HepG2 (cell line): ENCODE data around the gene GADL1. TPM values are rescaled to one million over a fixed set of nuclear protein-coding genes. Genes with fewer than 3 reads are reported as not detected.

Experiments
- ATAC-seq: fragments of 200-7000 bp; cut with Tn5 transposase; 3 replicates; pipeline ENCODE4 v1.9.1; 2020; ENCODE audit warnings: mild to moderate bottlenecking, moderate library complexity
- BruUV-seq: library from RNA; stranded (reverse); fragments of 400-500 nt; replicated peaks from 2 replicates; lab custom pipeline; 2021; lab: Mats Ljungman, UMichigan
- CTCF ChIA-PET: fragments of 300-600 bp; formaldehyde crosslinking; extraction: SDS; loops from one replicate; lab custom pipeline; 2021; ENCODE audit warnings: low total read pairs, inconsistent platforms, low intra/inter-chr PET ratio; lab: Yijun Ruan, JAX
- POLR2A ChIA-PET: fragments of 350-600 bp; sonication (Branson Sonifier 250); formaldehyde crosslinking; loops from one replicate; lab custom pipeline; 2020; ENCODE audit warnings: antibody characterized with exemption, inconsistent platforms; lab: Yijun Ruan, JAX
- DNase-seq: peaks from one replicate; pipeline ENCODE4 v3.0.0-alpha.2; 2015; ENCODE audit warnings: low spot score
- FAIRE-seq: peaks from 3 replicates; lab custom pipeline; 2011; peaks lifted over from hg19 to GRCh38; lab: Jason Lieb, UNC
- H2AFZ ChIP-seq: one replicate; pipeline ENCODE4 v1.6.1; 2011; ENCODE audit warnings: low read length, inconsistent platforms
- H3K27ac ChIP-seq: fragments of 300-600 bp; 3 replicates; pipeline ENCODE4 v1.8.0; 2011; ENCODE audit warnings: mixed run types, mild to moderate bottlenecking, mixed read lengths, low read length, inconsistent platforms; ENCODE audit not compliant: insufficient read depth; ENCODE audit errors: extremely low read length
- H3K27me3 ChIP-seq, 2 experiments: fragments of 200-600 bp in 1 of 2; 2 replicates in 1 of 2; 3 replicates in 1 of 2; pipeline versions ENCODE4 v1.6.0 to v1.8.0; 2011; ENCODE audit warnings: low read length in 2 of 2, mild to moderate bottlenecking in 2 of 2, moderate library complexity in 2 of 2, inconsistent platforms in 1 of 2; ENCODE audit not compliant: insufficient read depth in 2 of 2, control insufficient read depth in 1 of 2
- H3K36me3 ChIP-seq, 2 experiments: fragments of 200-600 bp in 1 of 2; replicated peaks in 1 of 2; 2 replicates in 1 of 2; 3 replicates in 1 of 2; pipeline versions ENCODE4 v1.5.1 to v1.8.0; 2011; ENCODE audit warnings: low read length in 2 of 2, inconsistent platforms in 1 of 2; ENCODE audit not compliant: insufficient read depth in 2 of 2, control insufficient read depth in 1 of 2
- H3K4me1 ChIP-seq: 2 replicates; pipeline ENCODE4 v1.5.1; 2012; ENCODE audit warnings: low read length, inconsistent platforms; ENCODE audit not compliant: insufficient read depth
- H3K4me2 ChIP-seq: 2 replicates; pipeline ENCODE4 v1.6.0; 2011; ENCODE audit warnings: low read depth, low read length, inconsistent platforms
- H3K4me3 ChIP-seq, 3 experiments: fragments of 200-600 bp in 1 of 3; sonication (generic), shearing (Covaris generic) in 1 of 3; replicated peaks in 1 of 3; 2 replicates each; pipeline ENCODE4 v1.5.1; 2011 to 2016; ENCODE audit warnings: low read length in 3 of 3, inconsistent platforms in 2 of 3, low read depth in 2 of 3, mild to moderate bottlenecking in 2 of 3, control low read depth in 1 of 3, mixed read lengths in 1 of 3; ENCODE audit not compliant: insufficient read depth in 1 of 3
- H3K79me2 ChIP-seq: one replicate; pipeline ENCODE4 v1.6.1; 2011; ENCODE audit warnings: low read length, inconsistent platforms; ENCODE audit not compliant: insufficient read depth
- H3K9ac ChIP-seq: 2 replicates; pipeline ENCODE4 v1.6.0; 2011; ENCODE audit warnings: mild to moderate bottlenecking, low read depth, low read length, inconsistent platforms; ENCODE audit not compliant: insufficient read depth
- H3K9me3 ChIP-seq: 2 replicates; pipeline ENCODE4 v1.5.1; 2012; ENCODE audit warnings: mild to moderate bottlenecking, low read length
- H4K20me1 ChIP-seq: 2 replicates; pipeline ENCODE4 v1.6.0; 2011; ENCODE audit warnings: inconsistent platforms, mild to moderate bottlenecking, low read length, moderate library complexity; ENCODE audit not compliant: insufficient read depth
- GTF2F1 ChIP-seq: fragments of 150-350 bp; IDR thresholded peaks from 2 replicates; pipeline ENCODE4 v1.6.1; 2014; ENCODE audit warnings: low read length
- SKI ChIP-seq: fragments of 450-650 bp; IDR thresholded peaks from one replicate; pipeline ENCODE4 v1.6.1; 2018; ENCODE audit warnings: mild to moderate bottlenecking; ENCODE audit not compliant: partially characterized antibody
- SMARCC2 ChIP-seq: fragments of 450-650 bp; IDR thresholded peaks from 2 replicates; pipeline ENCODE4 v1.6.1; 2017; ENCODE audit warnings: antibody characterized with exemption, mild to moderate bottlenecking
- SP2 ChIP-seq: sonication (generic); formaldehyde crosslinking; IDR thresholded peaks from 2 replicates; pipeline ENCODE4 v1.5.1; 2020; ENCODE audit warnings: mild to moderate bottlenecking, missing genetic modification reagents
- TAF1 ChIP-seq: sonication (generic); formaldehyde crosslinking; IDR thresholded peaks from 2 replicates; pipeline ENCODE4 v1.4.0; 2020; ENCODE audit warnings: missing genetic modification reagents
- ZNF235 ChIP-seq: sonication (generic); formaldehyde crosslinking; IDR thresholded peaks from 2 replicates; pipeline ENCODE4 v1.8.1; 2023; ENCODE audit warnings: mild to moderate bottlenecking, missing genetic modification reagents, borderline replicate concordance
- ZSCAN12 ChIP-seq: sonication (generic); formaldehyde crosslinking; IDR thresholded peaks from 2 replicates; pipeline ENCODE4 v1.9.0; 2021; ENCODE audit warnings: mild to moderate bottlenecking, missing genetic modification reagents
- ZSCAN22 ChIP-seq: sonication (generic); formaldehyde crosslinking; IDR thresholded peaks from 2 replicates; pipeline ENCODE4 v1.4.0; 2020; ENCODE audit warnings: mild to moderate bottlenecking, missing genetic modification reagents
- WGBS: methylation state at CpG from one replicate; pipeline ENCODE4 v1.1.6; 2017; ENCODE audit warnings: low lambda C conversion rate; 5-methylcytosine and 5-hydroxymethylcytosine counted together
- in situ Hi-C: cut with HindIII; loops from 2 replicates; pipeline ENCODE4 v1.10.0; 2017; ENCODE audit warnings: low pct_unique_long_range_greater_than_20kb; ENCODE audit not compliant: extremely low pct_ligation_motif_present
- intact Hi-C: fragments of 100-400 bp; cut with micrococcal nuclease; formaldehyde crosslinking; loops from one replicate; pipeline ENCODE4 v1.10.0; 2022; ENCODE audit not compliant: unreplicated experiment
- polyA plus RNA-seq, 8 experiments: library from polyadenylated mRNA; depleted of rRNA in 3 of 8; stranded (reverse) in 7 of 8; unstranded in 1 of 8; fragments of >200 nt; fragmentation: Illumina TruSeq in 4 of 8; extraction: Trizol in 4 of 8; gene quantifications; 2 replicates each; pipeline versions ENCODE4 v1.2.1 to v1.2.3, GENCODE V29; 2011 to 2016; ENCODE audit warnings: low read depth in 4 of 8, missing spikeins in 1 of 8, mixed read lengths in 1 of 8; ENCODE audit not compliant: insufficient read depth in 1 of 8
- total RNA-seq, 5 experiments: library from RNA; depleted of rRNA; stranded (reverse); fragments of >200 nt; fragmentation: Illumina TruSeq; extraction: Trizol; gene quantifications; 2 replicates each; pipeline ENCODE4 v1.2.3, GENCODE V29; 2016; ENCODE audit warnings: low read depth in 1 of 5
- TF ChIP-seq, protein P1 (sequence below): IDR thresholded peaks from 2 replicates; pipeline ENCODE4 v1.6.1; 2016
- TF ChIP-seq, protein P2 (sequence below): sonication (generic); formaldehyde crosslinking; IDR thresholded peaks from 2 replicates; pipeline ENCODE4 v1.4.0; 2020; ENCODE audit warnings: missing genetic modification reagents
- TF ChIP-seq, protein P3 (sequence below): sonication (generic); formaldehyde crosslinking; IDR thresholded peaks from 2 replicates; pipeline ENCODE4 v1.5.1; 2020; ENCODE audit warnings: missing genetic modification reagents, mild to moderate bottlenecking, borderline replicate concordance
- TF ChIP-seq, protein P4 (sequence below): IDR thresholded peaks from 2 replicates; pipeline ENCODE4 v1.6.1; 2016; ENCODE audit warnings: missing biosample characterization, missing genetic modification reagents, low read depth

The GADL1 gene
- total and polyA plus RNA-seq, 2 of the 13 experiments (the other 11 are each of a cell fraction or from before 2014, with no cell fraction given), result not detected

DNA sequence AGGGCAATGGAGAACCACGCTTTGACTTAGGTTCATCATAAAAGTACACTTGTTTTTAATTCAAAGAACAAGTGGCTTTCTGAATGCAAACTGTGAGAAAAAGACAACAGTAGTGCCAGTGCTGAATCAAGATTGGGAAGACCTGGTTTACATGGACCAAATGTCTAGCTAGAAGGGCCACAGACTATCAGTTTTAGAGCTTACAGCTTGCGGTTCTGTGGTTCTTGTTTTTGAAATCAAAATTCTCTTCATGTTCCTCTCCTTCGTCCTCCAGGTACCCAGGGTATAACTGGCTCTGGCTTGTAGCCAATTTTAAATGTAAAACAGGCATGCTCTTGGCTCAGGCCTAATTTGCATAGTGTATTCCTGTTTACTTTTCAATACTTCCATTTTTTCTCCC is 163.5 kb downstream of the GADL1 start:
- no peak for FAIRE-seq
- DNase-seq, result no peak
- intact Hi-C loops, result no loop called here
- no peaks in the 10 kb centered on the region for H4K20me1 ChIP-seq
- WGBS, result 38% methylated on average over 3 of the region's 3 CpGs
- peaks cover 0 to 8% of the 10 kb centered on the region in 2 experiments; a peak in 2 of 5 replicates for H3K27me3 ChIP-seq
- ChIA-PET POLR2A (no interaction called here), CTCF (no interaction called here)
- H3K4me3 ChIP-seq, result no peak overlapping the region
- no peaks in the 10 kb centered on the region for H3K9me3 ChIP-seq
- no peak overlapping the region for H3K4me2 ChIP-seq
- no peak overlapping the region for H3K9ac ChIP-seq
- no peak overlapping the region for H2AFZ ChIP-seq
- no peak overlapping the region for H3K27ac ChIP-seq
- BruUV-seq, result no TSS peak
- in situ Hi-C loops, result no loop called here
- no peak for ATAC-seq
- H3K36me3 ChIP-seq, result no peaks in the 10 kb centered on the region
- H3K4me1 ChIP-seq, result no peaks in the 10 kb centered on the region
- no peaks in the 10 kb centered on the region for H3K79me2 ChIP-seq
- TF ChIP-seq, protein P1, sequence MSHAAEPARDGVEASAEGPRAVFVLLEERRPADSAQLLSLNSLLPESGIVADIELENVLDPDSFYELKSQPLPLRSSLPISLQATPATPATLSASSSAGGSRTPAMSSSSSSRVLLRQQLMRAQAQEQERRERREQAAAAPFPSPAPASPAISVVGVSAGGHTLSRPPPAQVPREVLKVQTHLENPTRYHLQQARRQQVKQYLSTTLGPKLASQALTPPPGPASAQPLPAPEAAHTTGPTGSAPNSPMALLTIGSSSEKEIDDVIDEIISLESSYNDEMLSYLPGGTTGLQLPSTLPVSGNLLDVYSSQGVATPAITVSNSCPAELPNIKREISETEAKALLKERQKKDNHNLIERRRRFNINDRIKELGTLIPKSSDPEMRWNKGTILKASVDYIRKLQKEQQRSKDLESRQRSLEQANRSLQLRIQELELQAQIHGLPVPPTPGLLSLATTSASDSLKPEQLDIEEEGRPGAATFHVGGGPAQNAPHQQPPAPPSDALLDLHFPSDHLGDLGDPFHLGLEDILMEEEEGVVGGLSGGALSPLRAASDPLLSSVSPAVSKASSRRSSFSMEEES (CRISPR knock-in tag), result no peak
- TF ChIP-seq, protein P2, sequence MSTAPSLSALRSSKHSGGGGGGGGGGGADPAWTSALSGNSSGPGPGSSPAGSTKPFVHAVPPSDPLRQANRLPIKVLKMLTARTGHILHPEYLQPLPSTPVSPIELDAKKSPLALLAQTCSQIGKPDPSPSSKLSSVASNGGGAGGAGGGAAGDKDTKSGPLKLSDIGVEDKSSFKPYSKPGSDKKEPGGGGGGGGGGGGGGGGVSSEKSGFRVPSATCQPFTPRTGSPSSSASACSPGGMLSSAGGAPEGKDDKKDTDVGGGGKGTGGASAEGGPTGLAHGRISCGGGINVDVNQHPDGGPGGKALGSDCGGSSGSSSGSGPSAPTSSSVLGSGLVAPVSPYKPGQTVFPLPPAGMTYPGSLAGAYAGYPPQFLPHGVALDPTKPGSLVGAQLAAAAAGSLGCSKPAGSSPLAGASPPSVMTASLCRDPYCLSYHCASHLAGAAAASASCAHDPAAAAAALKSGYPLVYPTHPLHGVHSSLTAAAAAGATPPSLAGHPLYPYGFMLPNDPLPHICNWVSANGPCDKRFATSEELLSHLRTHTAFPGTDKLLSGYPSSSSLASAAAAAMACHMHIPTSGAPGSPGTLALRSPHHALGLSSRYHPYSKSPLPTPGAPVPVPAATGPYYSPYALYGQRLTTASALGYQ, result no peak
- TF ChIP-seq ZSCAN12 (CRISPR knock-in tag), result no peak
- no peak for TF ChIP-seq SKI
- TF ChIP-seq, protein P3, sequence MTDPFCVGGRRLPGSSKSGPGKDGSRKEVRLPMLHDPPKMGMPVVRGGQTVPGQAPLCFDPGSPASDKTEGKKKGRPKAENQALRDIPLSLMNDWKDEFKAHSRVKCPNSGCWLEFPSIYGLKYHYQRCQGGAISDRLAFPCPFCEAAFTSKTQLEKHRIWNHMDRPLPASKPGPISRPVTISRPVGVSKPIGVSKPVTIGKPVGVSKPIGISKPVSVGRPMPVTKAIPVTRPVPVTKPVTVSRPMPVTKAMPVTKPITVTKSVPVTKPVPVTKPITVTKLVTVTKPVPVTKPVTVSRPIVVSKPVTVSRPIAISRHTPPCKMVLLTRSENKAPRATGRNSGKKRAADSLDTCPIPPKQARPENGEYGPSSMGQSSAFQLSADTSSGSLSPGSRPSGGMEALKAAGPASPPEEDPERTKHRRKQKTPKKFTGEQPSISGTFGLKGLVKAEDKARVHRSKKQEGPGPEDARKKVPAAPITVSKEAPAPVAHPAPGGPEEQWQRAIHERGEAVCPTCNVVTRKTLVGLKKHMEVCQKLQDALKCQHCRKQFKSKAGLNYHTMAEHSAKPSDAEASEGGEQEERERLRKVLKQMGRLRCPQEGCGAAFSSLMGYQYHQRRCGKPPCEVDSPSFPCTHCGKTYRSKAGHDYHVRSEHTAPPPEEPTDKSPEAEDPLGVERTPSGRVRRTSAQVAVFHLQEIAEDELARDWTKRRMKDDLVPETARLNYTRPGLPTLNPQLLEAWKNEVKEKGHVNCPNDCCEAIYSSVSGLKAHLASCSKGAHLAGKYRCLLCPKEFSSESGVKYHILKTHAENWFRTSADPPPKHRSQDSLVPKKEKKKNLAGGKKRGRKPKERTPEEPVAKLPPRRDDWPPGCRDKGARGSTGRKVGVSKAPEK (CRISPR knock-in tag), result no peak
- TF ChIP-seq SP2, result no peak
- TF ChIP-seq ZNF235 (CRISPR knock-in tag), result no peak
- no peak for TF ChIP-seq GTF2F1
- no peak for TF ChIP-seq SMARCC2
- TF ChIP-seq ZSCAN22 (CRISPR knock-in tag), result no peak
- TF ChIP-seq, protein P4, sequence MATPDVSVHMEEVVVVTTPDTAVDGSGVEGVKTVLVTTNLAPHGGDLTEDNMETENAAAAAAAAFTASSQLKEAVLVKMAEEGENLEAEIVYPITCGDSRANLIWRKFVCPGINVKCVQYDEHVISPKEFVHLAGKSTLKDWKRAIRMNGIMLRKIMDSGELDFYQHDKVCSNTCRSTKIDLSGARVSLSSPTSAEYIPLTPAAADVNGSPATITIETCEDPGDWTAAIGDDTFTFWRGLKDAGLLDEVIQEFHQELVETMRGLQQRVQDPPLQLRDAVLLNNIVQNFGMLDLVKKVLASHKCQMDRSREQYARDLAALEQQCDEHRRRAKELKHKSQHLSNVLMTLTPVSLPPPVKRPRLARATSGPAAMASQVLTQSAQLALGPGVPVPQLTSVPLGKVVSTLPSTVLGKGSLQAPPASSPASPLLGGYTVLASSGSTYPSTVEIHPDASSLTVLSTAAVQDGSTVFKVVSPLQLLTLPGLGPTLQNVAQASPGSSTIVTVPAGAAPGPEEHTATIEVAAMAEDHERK (CRISPR knock-in tag), result no peak
- no peak for TF ChIP-seq TAF1 (CRISPR knock-in tag)
